Lower lobe of right lung (tissue), 2 donors: ENCODE measurements around the gene LGR4. TPM values are rescaled to one million over a fixed set of nuclear protein-coding genes. Genes with fewer than 3 reads are reported as not detected.

Experiments
- ATAC-seq, 2 donors: fragments of 200-7000 bp; cut with Tn5 transposase; one replicate each; pipeline ENCODE4 v1.9.1; 2020 to 2022; ENCODE audit warnings: mild to moderate bottlenecking in 2 of 2, moderate library complexity in 2 of 2
- DNase-seq: peaks from one replicate; pipeline ENCODE4 v3.0.0-alpha.2; 2020
- H3K27ac ChIP-seq: fragments of 200-600 bp; one replicate; pipeline ENCODE4 v1.8.0; 2022
- H3K27me3 ChIP-seq: fragments of 200-600 bp; one replicate; pipeline ENCODE4 v1.8.0; 2022; ENCODE audit warnings: low read depth
- H3K36me3 ChIP-seq: fragments of 200-600 bp; one replicate; pipeline ENCODE4 v1.8.0; 2022; ENCODE audit warnings: mild to moderate bottlenecking
- H3K4me1 ChIP-seq: fragments of 200-600 bp; one replicate; pipeline ENCODE4 v1.8.0; 2022
- H3K4me3 ChIP-seq: fragments of 200-600 bp; one replicate; pipeline ENCODE4 v1.8.0; 2022; ENCODE audit warnings: mild to moderate bottlenecking
- H3K9me3 ChIP-seq: fragments of 200-600 bp; one replicate; pipeline ENCODE4 v1.8.0; 2022
- CTCF ChIP-seq: fragments of 200-600 bp; IDR thresholded peaks from one replicate; pipeline ENCODE4 v1.8.0; 2022; ENCODE audit warnings: antibody characterized with exemption, mild to moderate bottlenecking
- intact Hi-C: fragments of 100-400 bp; cut with DNase I; formaldehyde crosslinking; loops from one replicate; pipeline ENCODE4 v1.11.0; 2022
- total RNA-seq: library from RNA; stranded (reverse); fragmentation: NEBNext Ultra II Directional; extraction: Animal tissue kit (Norgen Biotek cat#: 25700); gene quantifications from one replicate; pipeline ENCODE4 v1.2.1, GENCODE V29; 2021
- donor health status: DM: no; HTN: yes; CAD: no; lungs with severe emphysema.

Gene LGR4
- total RNA-seq, 1 donor from 2014 or later: 7.5 TPM

GRCh38 chr11:27467181-27467913, 5.2 kb downstream of the LGR4 start:
- no peak for TF ChIP-seq CTCF
- peaks cover 24% of the 10 kb centered on the region for H3K4me1 ChIP-seq
- H3K9me3 ChIP-seq: no peaks in the 10 kb centered on the region
- H3K4me3 ChIP-seq: no peak overlapping the region
- intact Hi-C loops: no loop called here
- H3K27ac ChIP-seq: no peak overlapping the region
- no peak for DNase-seq
- H3K36me3 ChIP-seq: no peaks in the 10 kb centered on the region
- no peak for ATAC-seq
- H3K27me3 ChIP-seq: peaks cover 13% of the 10 kb centered on the region

DNA sequence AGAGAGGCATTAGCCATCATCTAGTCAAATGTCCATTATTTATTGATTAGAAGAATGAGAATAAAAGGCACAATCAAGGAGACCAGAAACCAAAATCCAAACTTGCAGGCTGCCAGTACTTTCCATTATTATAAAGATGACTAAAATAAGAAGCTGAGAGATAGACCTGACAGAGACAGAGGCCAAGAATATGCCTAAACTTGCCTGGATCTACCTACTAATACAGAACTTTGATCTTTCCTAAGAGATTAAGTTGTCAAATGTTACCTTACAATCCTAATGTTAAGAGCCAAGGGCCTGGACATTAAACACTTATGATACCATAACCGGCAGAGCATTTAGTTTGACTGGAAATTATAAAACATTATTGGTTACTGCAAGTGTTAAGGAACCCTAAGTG, 6.2 kb downstream of the LGR4 start:
- Histone ChIP-seq H3K4me3 (no peak overlapping the region), H3K27me3 (peaks cover 9% of the 10 kb centered on the region), H3K36me3 (no peaks in the 10 kb centered on the region), H3K4me1 (peaks cover 21% of the 10 kb centered on the region), H3K27ac (no peak overlapping the region), H3K9me3 (no peaks in the 10 kb centered on the region)
- DNase-seq (no peak), ATAC-seq (no peak)
- no peak for TF ChIP-seq CTCF
- intact Hi-C loops: no loop called here

DNA sequence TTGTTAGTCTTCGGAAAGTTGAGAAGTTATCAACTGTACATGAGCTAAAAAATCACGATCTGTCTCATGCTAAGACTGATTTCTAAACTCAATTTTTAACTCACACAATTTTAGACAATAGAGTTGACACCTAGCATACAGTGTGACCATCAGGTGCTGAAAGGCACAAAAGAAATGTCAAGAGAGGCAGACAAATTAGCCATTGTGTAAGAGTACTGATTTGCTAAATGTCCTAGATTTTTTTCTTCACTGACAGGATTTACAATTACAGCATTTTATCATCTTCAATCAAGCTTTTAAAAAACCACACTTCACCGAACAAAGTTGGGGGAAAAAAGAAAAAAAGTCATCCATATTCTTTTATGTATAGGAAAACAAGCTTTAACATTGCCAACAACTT, 7.0 kb downstream of the LGR4 start:
- H3K36me3 ChIP-seq: no peaks in the 10 kb centered on the region
- ATAC-seq (no peak), DNase-seq (no peak)
- no peak for TF ChIP-seq CTCF
- H3K27me3 ChIP-seq: peaks cover 1% of the 10 kb centered on the region
- no peak overlapping the region for H3K4me3 ChIP-seq
- intact Hi-C loops: no loop called here
- H3K4me1 ChIP-seq: peaks cover 14% of the 10 kb centered on the region
- no peaks in the 10 kb centered on the region for H3K9me3 ChIP-seq
- H3K27ac ChIP-seq: no peak overlapping the region

DNA sequence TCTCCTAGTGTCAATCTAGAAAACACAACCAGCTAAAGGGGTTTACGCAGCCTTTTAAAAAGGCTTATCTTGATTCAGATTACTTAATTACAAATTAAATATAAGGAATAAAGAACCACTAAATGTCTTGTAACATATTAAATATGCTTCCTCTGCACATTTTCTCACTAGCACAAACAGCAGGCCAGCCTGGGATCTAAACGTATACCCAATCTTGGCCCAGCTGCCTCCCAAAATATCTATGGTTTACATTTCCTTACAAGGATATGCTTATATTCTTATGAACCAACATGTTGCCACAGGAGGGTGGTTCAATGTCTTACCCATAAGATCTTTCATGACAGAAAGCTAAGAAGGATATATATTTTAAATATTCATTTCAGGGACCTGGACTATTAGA, 7.7 kb downstream of the LGR4 start:
- TF ChIP-seq CTCF: no peak
- intact Hi-C loops: no loop called here
- no peaks in the 10 kb centered on the region for H3K27me3 ChIP-seq
- no peaks in the 10 kb centered on the region for H3K36me3 ChIP-seq
- H3K4me3 ChIP-seq: no peak overlapping the region
- no peaks in the 10 kb centered on the region for H3K9me3 ChIP-seq
- H3K4me1 ChIP-seq: peaks cover 8% of the 10 kb centered on the region
- no peak overlapping the region for H3K27ac ChIP-seq
- ATAC-seq (no peak), DNase-seq (no peak)

- DNase-seq: no peak
- no peak for TF ChIP-seq CTCF
- Histone ChIP-seq H3K36me3 (no peaks in the 10 kb centered on the region), H3K4me3 (no peak overlapping the region), H3K4me1 (peaks cover 5% of the 10 kb centered on the region), H3K27me3 (no peaks in the 10 kb centered on the region), H3K27ac (no peak overlapping the region), H3K9me3 (no peaks in the 10 kb centered on the region)
- intact Hi-C loops: no loop called here
- ATAC-seq: peak; percentile 81 to 86
Measured at GRCh38 chr11:27464289-27464696, 8.3 kb downstream of the LGR4 start.
